ENCODE results near the gene SLC6A19.

Gene SLC6A19

DNA sequence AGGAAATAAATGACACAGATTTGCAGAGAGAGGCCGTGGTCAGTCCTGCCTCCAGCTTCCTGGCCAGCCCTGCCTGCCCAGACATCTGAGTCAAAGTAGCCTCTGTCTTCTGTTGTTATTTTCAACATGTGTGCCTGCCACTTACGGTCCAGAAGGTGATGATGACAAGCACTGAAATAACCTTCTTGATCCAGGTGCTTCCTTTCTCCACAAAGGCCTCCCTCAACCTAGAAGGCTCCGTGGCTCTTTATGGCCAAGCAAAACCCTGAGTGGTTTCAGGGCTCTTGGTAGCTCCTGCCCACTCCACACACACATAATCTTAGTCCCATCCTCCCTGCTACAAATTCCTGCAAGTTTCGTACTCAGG lies 34.1 kb upstream of the SLC6A19 start:
- DNase-seq, result no peak

DNA sequence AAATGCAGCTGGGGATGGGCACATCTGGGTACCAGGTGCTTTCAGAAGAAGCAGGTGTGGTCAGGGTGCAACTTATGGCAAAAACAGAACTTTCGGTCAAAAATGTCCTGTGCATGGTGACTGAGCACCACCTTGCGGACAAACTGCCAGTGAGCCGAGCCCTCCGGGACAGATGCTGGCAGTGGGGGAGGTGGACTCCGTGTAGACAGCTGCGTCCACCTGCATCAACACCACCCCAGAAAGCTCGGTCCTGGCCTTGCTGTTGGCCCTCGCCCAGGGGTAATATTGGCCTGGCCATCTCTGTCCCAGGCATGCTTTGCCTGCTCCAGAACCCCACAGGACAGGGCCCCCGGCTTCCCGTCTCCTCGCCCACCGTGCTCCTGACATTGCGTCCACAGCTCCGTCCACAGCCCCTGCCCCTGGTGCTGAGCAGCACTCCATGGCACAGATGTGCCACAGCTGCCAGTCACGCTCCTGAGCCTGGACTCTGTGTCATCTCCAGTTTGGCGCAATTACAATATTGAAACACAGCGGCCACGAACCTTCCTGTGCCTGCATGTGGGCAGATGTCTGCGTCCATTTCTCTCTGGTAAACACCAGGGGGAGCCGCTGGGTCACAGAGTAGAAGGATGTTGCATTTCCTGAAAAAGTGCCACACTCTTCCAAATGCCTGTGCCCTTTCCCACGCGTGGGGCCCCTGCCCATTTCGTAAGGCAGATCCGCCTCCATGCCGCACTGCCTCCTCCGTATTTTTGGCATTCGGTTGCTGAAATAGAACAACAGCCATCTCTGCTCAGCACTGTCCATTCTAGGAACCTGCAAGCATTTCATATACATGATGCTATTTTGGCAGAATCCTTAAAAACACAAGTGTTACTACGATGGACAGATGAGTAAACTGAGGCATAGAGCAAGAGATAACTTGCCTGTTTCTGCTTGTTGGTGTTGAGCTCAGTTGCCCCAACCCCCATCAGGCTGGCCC lies 33.4 kb upstream of the SLC6A19 start:
- peak in 2 of 4 experiments; percentile 36 to 59 for DNase-seq

DNA sequence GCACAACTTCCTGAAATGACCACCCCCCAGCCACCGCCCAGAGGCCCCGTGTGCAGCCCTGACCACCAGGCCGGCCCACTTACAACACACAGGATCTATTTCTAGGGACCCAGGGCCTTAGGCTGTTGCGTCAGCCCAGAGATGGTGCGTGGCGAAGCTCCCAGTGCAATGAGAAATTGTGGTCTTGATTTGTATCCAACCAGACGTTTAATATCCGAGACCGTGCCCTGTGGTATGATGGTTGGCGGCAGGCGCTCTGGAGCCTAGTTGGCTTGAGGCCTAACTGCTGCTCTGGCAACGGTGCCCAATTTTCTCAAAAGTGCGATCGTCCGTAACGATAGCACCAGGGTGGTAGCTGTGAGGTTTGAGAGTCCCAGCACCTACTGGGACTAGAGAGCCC lies 32.6 kb upstream of the SLC6A19 start:
- DNase-seq, result no peak

DNA sequence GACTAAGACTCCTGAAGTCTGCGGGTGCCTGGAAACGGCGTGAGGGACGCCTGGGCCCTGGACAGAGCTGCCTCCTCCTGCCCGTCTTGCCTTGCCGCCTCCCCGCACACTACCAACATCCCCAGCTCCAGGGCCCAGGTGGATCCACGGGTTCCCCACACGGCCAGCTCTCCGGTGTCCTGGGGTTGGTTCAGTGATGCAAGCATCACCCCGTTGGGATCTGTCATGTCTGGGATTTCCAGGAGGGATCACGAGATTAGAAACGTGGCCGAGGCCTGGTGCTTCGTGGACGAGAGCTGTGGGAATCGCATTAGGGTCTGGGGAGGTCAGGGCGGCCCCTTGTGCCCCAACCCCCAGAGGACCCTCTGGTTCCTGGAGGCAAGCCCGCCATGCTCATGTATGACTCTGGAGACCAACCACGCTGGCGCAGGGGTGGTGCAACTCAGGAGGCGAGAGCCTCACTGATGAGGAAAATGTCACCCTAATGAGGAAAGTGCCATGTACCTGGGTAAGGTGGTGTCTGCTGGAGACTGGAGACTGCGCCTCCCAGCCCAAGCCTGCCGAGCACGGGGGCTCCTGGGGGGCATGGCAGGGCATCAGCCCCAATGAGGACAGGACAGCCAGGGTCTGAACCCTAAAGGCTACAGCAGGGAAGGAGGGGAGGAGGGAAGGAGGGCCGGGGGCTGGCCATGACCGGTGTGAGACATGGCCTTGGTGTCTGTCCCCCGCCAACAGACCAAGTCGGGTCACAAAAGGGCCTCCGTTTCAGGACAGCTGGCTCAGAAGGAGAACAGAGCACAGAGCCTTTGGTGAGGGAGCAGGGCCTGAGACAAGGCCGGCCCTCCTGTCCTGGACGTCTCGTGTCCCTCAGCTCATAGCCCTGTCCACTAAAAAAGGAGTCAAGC lies 31.9 kb upstream of the SLC6A19 start:
- no peak for DNase-seq

GRCh38 chr5:1171340-1171941 lies 30.0 kb upstream of the SLC6A19 start:
- no peak for DNase-seq

DNA sequence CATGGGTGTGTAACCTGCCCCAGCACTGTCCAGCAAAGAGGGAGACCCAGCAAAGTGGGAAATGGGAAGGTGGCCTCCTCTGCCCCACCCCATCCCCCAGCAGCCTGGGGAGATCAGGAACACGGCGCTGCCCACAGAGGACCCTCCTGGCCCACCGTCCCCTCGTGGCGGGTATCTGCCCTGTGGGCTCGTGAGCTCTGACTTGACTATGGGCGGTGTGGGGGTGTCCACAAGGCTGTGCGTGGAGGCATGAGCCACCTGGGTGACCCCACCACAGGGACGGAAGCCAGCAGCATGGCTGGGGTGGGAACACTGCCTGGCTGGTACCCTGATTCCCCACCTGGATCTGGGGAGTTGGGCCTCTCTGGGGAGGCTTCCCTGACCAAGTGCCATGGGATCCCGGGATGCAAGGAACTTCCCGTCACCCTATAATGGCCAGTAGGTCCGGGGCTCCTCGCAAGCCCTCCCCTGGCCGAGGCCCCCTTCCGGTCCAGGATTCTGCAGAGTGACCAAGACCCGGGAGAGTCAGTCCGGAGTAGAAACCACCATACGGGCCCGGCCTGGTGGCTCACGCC lies 29.3 kb upstream of the SLC6A19 start:
- DNase-seq, result no peak

- DNase-seq, result no peak
Observed at GRCh38 chr5:1172670-1173404, 28.6 kb upstream of the SLC6A19 start.

GRCh38 chr5:1173485-1174070 lies 27.8 kb upstream of the SLC6A19 start:
- DNase-seq, result no peak

DNA sequence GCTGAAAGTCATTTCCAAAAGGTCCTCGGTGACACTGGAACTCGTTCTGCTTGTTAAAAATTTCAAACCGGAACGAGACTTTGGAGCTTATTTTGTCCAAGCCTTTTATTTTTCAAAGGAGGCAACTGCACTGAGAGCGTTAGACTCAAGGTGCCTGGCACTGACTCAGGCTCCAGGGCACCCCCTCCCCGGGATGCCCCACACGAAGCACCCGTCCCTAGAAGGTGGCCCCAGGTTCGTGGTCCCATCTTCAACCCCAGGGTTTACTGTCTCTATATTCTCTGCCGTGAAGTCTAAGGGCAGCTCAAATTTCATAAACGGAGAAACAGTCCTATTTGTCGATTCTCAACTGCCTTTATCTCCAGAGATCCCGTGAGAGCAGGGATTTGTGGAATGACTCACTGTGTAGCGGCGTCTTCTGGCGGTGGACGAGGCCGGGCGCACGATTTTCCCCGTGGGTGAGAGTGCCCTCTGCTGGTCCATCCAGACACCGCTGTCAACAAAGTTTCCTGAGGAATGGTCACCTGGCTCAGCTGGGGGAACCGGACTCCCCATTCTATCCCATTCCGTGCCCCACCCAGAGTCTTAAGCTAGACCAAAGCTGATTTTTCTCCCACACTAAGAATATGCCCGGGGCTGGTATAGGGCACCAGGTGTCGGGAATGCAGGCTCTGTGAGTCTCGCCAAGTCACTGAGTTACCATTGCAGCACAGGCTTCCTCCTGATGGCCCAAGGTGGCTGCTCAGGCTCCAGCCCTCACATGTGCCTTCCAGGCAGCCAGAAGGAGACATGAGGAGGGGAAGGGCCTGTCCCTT lies 27.1 kb upstream of the SLC6A19 start:
- peak in 2 of 4 experiments; percentile 8 to 32 for DNase-seq

- DNase-seq, result no peak
Observed at GRCh38 chr5:1175015-1175414, 26.4 kb upstream of the SLC6A19 start.

- no peak for DNase-seq
Observed at GRCh38 chr5:1175801-1176472, 25.5 kb upstream of the SLC6A19 start.

GRCh38 chr5:1176473-1177391 lies 24.7 kb upstream of the SLC6A19 start:
- DNase-seq, result no peak

DNA sequence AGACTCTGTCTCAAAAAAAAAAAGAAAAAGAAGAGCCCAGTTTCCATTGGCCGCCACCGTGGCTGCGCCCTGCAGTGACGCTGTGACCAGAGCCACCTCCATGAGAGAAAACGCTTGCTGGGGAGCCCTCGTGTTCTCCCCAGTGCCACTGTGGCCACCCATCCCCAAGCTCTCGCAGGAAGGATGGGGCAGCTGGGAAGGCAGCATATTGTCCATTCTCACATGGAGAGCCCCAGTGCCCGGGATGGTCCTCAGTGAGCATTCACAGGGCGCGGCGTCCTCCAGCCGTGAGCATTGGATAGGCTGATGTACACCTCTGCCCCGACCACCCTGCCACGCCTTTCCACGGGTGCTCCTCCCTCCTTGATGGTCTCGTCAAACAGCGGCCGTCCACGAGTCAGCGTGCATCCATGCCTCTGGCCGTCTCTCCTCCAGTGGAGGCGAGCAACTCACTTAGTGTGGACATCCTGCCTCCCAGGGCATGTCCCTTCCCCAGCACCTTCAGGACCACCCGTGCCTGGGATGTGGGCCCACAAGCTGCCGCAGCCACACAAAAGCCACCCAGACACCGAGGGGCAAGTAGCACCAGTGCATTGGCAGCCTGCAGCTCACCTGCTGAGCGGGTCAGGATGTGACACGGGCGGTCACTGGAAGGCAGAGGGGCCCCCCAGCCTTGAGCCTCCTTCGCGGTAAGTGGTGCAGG lies 23.4 kb upstream of the SLC6A19 start:
- no peak for DNase-seq

GRCh38 chr5:1178529-1179382 lies 22.6 kb upstream of the SLC6A19 start:
- no peak for DNase-seq

DNA sequence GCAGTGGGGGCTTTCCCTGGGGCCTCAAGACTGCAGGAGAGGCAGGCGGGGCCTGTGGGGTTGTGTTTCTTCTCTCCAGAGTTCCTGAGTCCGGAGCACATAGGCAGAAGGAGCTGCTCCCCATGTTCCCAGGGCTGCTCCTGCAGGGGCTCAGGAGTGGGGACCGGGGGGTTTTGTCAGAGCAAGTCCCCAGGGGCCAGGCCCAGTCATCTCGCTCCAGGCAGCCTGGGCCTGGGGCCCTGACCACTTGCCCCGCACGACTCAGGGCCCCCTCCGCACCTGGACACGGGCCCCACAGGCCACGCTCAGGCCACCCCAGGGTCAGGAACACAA lies 22.0 kb upstream of the SLC6A19 start:
- no peak for DNase-seq

DNA sequence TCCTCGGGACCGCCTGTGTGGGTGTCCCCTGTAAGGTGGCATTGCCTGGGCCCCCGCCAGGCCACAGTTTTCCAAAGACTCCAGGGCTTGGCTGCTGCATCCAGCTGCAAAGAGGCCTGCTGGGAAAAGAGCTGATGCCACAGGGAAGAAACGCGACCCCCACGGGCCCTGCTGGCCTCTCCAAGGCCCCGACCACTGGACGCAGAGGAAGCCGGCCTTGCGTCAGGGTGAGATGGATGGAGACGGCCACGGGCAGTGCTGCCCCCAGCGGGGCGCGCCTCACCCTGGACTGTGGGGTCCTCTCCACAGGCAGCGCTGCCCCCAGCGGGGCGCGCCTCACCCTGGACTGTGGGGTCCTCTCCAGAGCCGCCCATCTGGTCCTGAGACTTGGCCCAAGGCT lies 21.3 kb upstream of the SLC6A19 start:
- DNase-seq, result no peak

DNA sequence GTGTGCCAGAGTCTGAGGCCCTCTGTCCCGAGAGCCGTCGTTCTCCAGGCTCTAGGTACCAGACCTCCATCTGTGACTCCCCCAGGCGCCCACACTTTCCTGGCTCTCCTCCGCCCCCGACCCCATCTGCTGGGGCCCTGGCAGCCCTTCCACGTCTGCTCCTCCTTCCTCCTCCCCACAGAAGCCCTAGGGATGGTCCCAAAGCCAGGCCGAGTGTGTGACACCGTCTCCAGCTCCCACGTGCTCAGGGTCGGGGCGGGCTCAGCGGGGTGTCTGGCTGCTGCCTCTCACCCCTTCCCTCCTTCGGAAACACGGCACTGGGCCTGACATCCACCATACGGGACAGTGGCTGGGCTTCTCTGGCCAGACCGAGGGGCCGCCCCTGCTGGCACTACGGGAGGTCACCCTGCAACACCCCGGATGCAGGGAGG lies 20.5 kb upstream of the SLC6A19 start:
- no peak for DNase-seq

Measured in activated naive CD4-positive, alpha-beta T cell (primary cell).